DND-41 (cell line): ENCODE data around the gene RNF186.

Experiments used
- EZH2 ChIP-seq: IDR thresholded peaks from 3 replicates; pipeline ENCODE4 v1.6.1; 2012; ENCODE audit warnings: borderline replicate concordance, low read depth, mild to moderate bottlenecking, moderate library complexity, low read length, inconsistent platforms; ENCODE audit not compliant: severe bottlenecking
- TF ChIP-seq, protein P1 (sequence below): IDR thresholded peaks from 2 replicates; pipeline ENCODE4 v1.5.1; 2012; ENCODE audit warnings: borderline replicate concordance, low read length, moderate library complexity, mild to moderate bottlenecking; ENCODE audit not compliant: poor library complexity, severe bottlenecking; ENCODE audit errors: extremely low read depth

DNA sequence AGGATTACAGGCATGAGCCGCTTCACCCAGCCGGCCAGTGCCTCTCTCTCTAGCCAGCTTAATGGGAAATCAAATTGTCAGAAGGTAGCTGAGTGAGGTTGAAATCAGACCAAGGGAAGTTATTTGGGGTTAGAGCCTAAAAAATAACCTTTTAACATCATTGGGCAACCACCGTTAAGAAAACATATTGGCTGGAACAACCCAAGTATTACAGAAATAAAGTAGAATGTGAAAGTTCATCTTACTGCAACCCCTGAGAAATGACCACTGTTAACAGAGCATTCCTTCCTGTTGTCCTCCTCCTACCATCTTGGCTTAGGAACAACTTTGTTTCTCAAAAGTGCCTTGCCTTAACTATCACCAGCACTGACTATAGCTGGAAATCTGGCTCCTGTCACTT, 3.2 kb upstream of the RNF186 start:
- TF ChIP-seq, protein P1, sequence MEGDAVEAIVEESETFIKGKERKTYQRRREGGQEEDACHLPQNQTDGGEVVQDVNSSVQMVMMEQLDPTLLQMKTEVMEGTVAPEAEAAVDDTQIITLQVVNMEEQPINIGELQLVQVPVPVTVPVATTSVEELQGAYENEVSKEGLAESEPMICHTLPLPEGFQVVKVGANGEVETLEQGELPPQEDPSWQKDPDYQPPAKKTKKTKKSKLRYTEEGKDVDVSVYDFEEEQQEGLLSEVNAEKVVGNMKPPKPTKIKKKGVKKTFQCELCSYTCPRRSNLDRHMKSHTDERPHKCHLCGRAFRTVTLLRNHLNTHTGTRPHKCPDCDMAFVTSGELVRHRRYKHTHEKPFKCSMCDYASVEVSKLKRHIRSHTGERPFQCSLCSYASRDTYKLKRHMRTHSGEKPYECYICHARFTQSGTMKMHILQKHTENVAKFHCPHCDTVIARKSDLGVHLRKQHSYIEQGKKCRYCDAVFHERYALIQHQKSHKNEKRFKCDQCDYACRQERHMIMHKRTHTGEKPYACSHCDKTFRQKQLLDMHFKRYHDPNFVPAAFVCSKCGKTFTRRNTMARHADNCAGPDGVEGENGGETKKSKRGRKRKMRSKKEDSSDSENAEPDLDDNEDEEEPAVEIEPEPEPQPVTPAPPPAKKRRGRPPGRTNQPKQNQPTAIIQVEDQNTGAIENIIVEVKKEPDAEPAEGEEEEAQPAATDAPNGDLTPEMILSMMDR = no peak
- TF ChIP-seq EZH2 = no peak
